Measurements from ENCODE around the gene ASB4. TPM values are rescaled to one million over a fixed set of nuclear protein-coding genes. Genes with fewer than 3 reads are reported as not detected.

ASB4 gene
- total RNA-seq, 1 experiment from 2014 or later, result not detected

GRCh38 chr7:95440394-95441038 is 45.2 kb upstream of the ASB4 start:
- no peaks in the 10 kb centered on the region for H4K20me1 ChIP-seq (ENCODE audit: low read length)
- no peaks in the 10 kb centered on the region for H3K79me2 ChIP-seq (ENCODE audit: low read length)
- H3K9ac ChIP-seq (ENCODE audit: low read length), result no peak overlapping the region
- ChIA-PET CTCF (no interaction called here), POLR2A (ENCODE audit: unreplicated experiment) (no interaction called here)
- no peaks in the 10 kb centered on the region for H3K27me3 ChIP-seq (ENCODE audit: low read length)
- TF ChIP-seq EZH2phosphoT487 (IDR thresholded peaks at IDR 0.05; ENCODE audit: borderline replicate concordance, low read length) (no peak), EZH2 (IDR thresholded peaks at IDR 0.05; ENCODE audit: low read length, unreplicated experiment) (no peak), CTCF (conservative IDR thresholded peaks at IDR 0.05; ENCODE audit: low read depth, low read length) (no peak)
- H2AFZ ChIP-seq (ENCODE audit: low read length), result no peak overlapping the region
- H3K9me3 ChIP-seq (ENCODE audit: low read length), result no peaks in the 10 kb centered on the region
- ATAC-seq (no peak), DNase-seq (no peak)
- H3K4me2 ChIP-seq (ENCODE audit: low read length), result no peak overlapping the region
- peaks cover 2% of the 10 kb centered on the region for H3K4me1 ChIP-seq (ENCODE audit: insufficient read depth, low read length)
- H3K4me3 ChIP-seq (ENCODE audit: low read length), result no peak overlapping the region
- H3K9me2 ChIP-seq (replicated peaks; ENCODE audit: low read length), result no peaks in the 10 kb centered on the region
- intact Hi-C loops (cut with micrococcal nuclease), result no loop called here
- no peak overlapping the region for H3K27ac ChIP-seq (ENCODE audit: low read length)
- no peaks in the 10 kb centered on the region for H3F3A ChIP-seq (ENCODE audit: low read length, unreplicated experiment)
- H3K36me3 ChIP-seq (ENCODE audit: low read depth, low read length), result no peaks in the 10 kb centered on the region
- BruUV-seq (replicated peaks), result no TSS peak

DNA sequence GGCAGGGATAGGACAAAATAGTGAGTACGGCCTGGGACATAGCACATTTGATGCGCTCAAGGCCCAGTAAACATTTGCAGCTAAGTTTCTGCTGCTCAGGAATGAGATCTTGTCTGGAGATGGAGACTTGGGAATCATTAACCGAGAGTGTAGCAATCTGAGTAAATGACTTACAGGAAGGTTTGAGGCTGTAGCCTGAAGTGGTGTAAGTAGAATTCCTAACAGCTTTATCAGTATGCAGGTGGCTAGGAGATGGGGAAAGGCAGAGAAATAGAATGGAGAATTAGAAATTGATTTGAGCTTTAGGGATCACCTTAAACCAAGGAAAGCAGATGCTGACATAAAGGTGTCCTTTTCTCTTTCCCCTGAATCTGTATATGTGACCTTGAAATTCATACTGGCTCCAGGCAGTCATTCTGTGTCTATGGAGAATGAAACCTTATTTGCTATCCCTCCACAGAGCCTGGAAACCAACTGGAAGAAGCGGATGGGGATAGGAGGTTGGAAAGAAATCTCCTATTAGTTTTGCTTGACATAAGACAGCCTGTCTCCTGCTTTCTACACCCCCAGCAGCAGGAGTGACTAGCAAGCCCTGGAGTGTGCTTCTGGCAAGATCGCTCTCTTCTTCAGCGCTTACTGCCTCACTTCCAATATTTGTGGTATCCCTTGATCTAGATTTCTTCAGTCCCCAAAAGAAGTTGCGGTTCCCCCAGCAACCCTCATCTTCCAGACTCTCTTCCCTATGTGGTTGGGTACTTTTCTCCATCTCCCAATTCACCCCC is 44.5 kb upstream of the ASB4 start:
- no peak overlapping the region for H3K4me3 ChIP-seq (ENCODE audit: low read length)
- no peak overlapping the region for H2AFZ ChIP-seq (ENCODE audit: low read length)
- no peak overlapping the region for H3K9ac ChIP-seq (ENCODE audit: low read length)
- no peaks in the 10 kb centered on the region for H3K36me3 ChIP-seq (ENCODE audit: low read depth, low read length)
- H3K9me3 ChIP-seq (ENCODE audit: low read length), result no peaks in the 10 kb centered on the region
- no peaks in the 10 kb centered on the region for H4K20me1 ChIP-seq (ENCODE audit: low read length)
- ATAC-seq, result no peak
- H3K79me2 ChIP-seq (ENCODE audit: low read length), result no peaks in the 10 kb centered on the region
- H3K4me1 ChIP-seq (ENCODE audit: insufficient read depth, low read length), result no peaks in the 10 kb centered on the region
- H3F3A ChIP-seq (ENCODE audit: low read length, unreplicated experiment), result no peaks in the 10 kb centered on the region
- H3K27me3 ChIP-seq (ENCODE audit: low read length), result no peaks in the 10 kb centered on the region
- ChIA-PET POLR2A (ENCODE audit: unreplicated experiment) (no interaction called here), CTCF (no interaction called here)
- no peak overlapping the region for H3K4me2 ChIP-seq (ENCODE audit: low read length)
- H3K9me2 ChIP-seq (replicated peaks; ENCODE audit: low read length), result no peaks in the 10 kb centered on the region
- intact Hi-C loops (cut with micrococcal nuclease), result no loop called here
- H3K27ac ChIP-seq (ENCODE audit: low read length), result no peak overlapping the region
- DNase-seq, result no peak
- TF ChIP-seq CTCF (conservative IDR thresholded peaks at IDR 0.05; ENCODE audit: low read depth, low read length), result no peak
- no peak for TF ChIP-seq EZH2 (IDR thresholded peaks at IDR 0.05; ENCODE audit: low read length, unreplicated experiment)
- no peak for TF ChIP-seq EZH2phosphoT487 (IDR thresholded peaks at IDR 0.05; ENCODE audit: borderline replicate concordance, low read length)
- BruUV-seq (replicated peaks), result no TSS peak

GRCh38 chr7:95444796-95445195 is 40.9 kb upstream of the ASB4 start:
- no peak overlapping the region for H3K4me2 ChIP-seq (ENCODE audit: low read length)
- H3K4me1 ChIP-seq (ENCODE audit: insufficient read depth, low read length), result no peaks in the 10 kb centered on the region
- no peaks in the 10 kb centered on the region for H3K9me3 ChIP-seq (ENCODE audit: low read length)
- H3K9me2 ChIP-seq (replicated peaks; ENCODE audit: low read length), result no peaks in the 10 kb centered on the region
- BruUV-seq (replicated peaks), result no TSS peak
- H3K9ac ChIP-seq (ENCODE audit: low read length), result no peak overlapping the region
- no peak for ATAC-seq
- no peaks in the 10 kb centered on the region for H3F3A ChIP-seq (ENCODE audit: low read length, unreplicated experiment)
- H3K36me3 ChIP-seq (ENCODE audit: low read depth, low read length), result no peaks in the 10 kb centered on the region
- no peak overlapping the region for H2AFZ ChIP-seq (ENCODE audit: low read length)
- intact Hi-C loops (cut with micrococcal nuclease), result no loop called here
- no peaks in the 10 kb centered on the region for H4K20me1 ChIP-seq (ENCODE audit: low read length)
- no peaks in the 10 kb centered on the region for H3K79me2 ChIP-seq (ENCODE audit: low read length)
- H3K27ac ChIP-seq (ENCODE audit: low read length), result no peak overlapping the region
- ChIA-PET POLR2A (ENCODE audit: unreplicated experiment) (no interaction called here), CTCF (no interaction called here)
- H3K4me3 ChIP-seq (ENCODE audit: low read length), result no peak overlapping the region
- DNase-seq, result no peak
- no peaks in the 10 kb centered on the region for H3K27me3 ChIP-seq (ENCODE audit: low read length)
- TF ChIP-seq CTCF (conservative IDR thresholded peaks at IDR 0.05; ENCODE audit: low read depth, low read length), result no peak
- TF ChIP-seq EZH2phosphoT487 (IDR thresholded peaks at IDR 0.05; ENCODE audit: borderline replicate concordance, low read length), result no peak
- TF ChIP-seq EZH2 (IDR thresholded peaks at IDR 0.05; ENCODE audit: low read length, unreplicated experiment), result no peak

Data from PC-3 (cell line).